HepG2 (cell line): ENCODE measurements around the gene PPDPF. TPM values are rescaled to one million over a fixed set of nuclear protein-coding genes. Genes with fewer than 3 reads are reported as not detected.

Experiments
- ATAC-seq: fragments of 200-7000 bp; cut with Tn5 transposase; 3 replicates; pipeline ENCODE4 v1.9.1; 2020; ENCODE audit warnings: mild to moderate bottlenecking, moderate library complexity
- BruUV-seq: library from RNA; stranded (reverse); fragments of 400-500 nt; replicated peaks from 2 replicates; lab custom pipeline; 2021; lab: Mats Ljungman, UMichigan
- CTCF ChIA-PET: fragments of 300-600 bp; formaldehyde crosslinking; extraction: SDS; loops from one replicate; lab custom pipeline; 2021; ENCODE audit warnings: low total read pairs, inconsistent platforms, low intra/inter-chr PET ratio; lab: Yijun Ruan, JAX
- POLR2A ChIA-PET: fragments of 350-600 bp; sonication (Branson Sonifier 250); formaldehyde crosslinking; loops from one replicate; lab custom pipeline; 2020; ENCODE audit warnings: antibody characterized with exemption, inconsistent platforms; lab: Yijun Ruan, JAX
- DNase-seq: peaks from one replicate; pipeline ENCODE4 v3.0.0-alpha.2; 2015; ENCODE audit warnings: low spot score
- FAIRE-seq: peaks from 3 replicates; lab custom pipeline; 2011; peaks lifted over from hg19 to GRCh38; lab: Jason Lieb, UNC
- H2AFZ ChIP-seq: one replicate; pipeline ENCODE4 v1.6.1; 2011; ENCODE audit warnings: low read length, inconsistent platforms
- H3K27ac ChIP-seq: fragments of 300-600 bp; 3 replicates; pipeline ENCODE4 v1.8.0; 2011; ENCODE audit warnings: mixed run types, mild to moderate bottlenecking, mixed read lengths, low read length, inconsistent platforms; ENCODE audit not compliant: insufficient read depth; ENCODE audit errors: extremely low read length
- H3K27me3 ChIP-seq, 2 experiments: fragments of 200-600 bp in 1 of 2; 2 replicates in 1 of 2; 3 replicates in 1 of 2; pipeline versions ENCODE4 v1.6.0 to v1.8.0; 2011; ENCODE audit warnings: low read length in 2 of 2, mild to moderate bottlenecking in 2 of 2, moderate library complexity in 2 of 2, inconsistent platforms in 1 of 2; ENCODE audit not compliant: insufficient read depth in 2 of 2, control insufficient read depth in 1 of 2
- H3K36me3 ChIP-seq, 2 experiments: fragments of 200-600 bp in 1 of 2; replicated peaks in 1 of 2; 2 replicates in 1 of 2; 3 replicates in 1 of 2; pipeline versions ENCODE4 v1.5.1 to v1.8.0; 2011; ENCODE audit warnings: low read length in 2 of 2, inconsistent platforms in 1 of 2; ENCODE audit not compliant: insufficient read depth in 2 of 2, control insufficient read depth in 1 of 2
- H3K4me1 ChIP-seq: 2 replicates; pipeline ENCODE4 v1.5.1; 2012; ENCODE audit warnings: low read length, inconsistent platforms; ENCODE audit not compliant: insufficient read depth
- H3K4me2 ChIP-seq: 2 replicates; pipeline ENCODE4 v1.6.0; 2011; ENCODE audit warnings: low read depth, low read length, inconsistent platforms
- H3K4me3 ChIP-seq, 3 experiments: fragments of 200-600 bp in 1 of 3; sonication (generic), shearing (Covaris generic) in 1 of 3; replicated peaks in 1 of 3; 2 replicates each; pipeline ENCODE4 v1.5.1; 2011 to 2016; ENCODE audit warnings: low read length in 3 of 3, inconsistent platforms in 2 of 3, low read depth in 2 of 3, mild to moderate bottlenecking in 2 of 3, control low read depth in 1 of 3, mixed read lengths in 1 of 3; ENCODE audit not compliant: insufficient read depth in 1 of 3
- H3K79me2 ChIP-seq: one replicate; pipeline ENCODE4 v1.6.1; 2011; ENCODE audit warnings: low read length, inconsistent platforms; ENCODE audit not compliant: insufficient read depth
- H3K9ac ChIP-seq: 2 replicates; pipeline ENCODE4 v1.6.0; 2011; ENCODE audit warnings: mild to moderate bottlenecking, low read depth, low read length, inconsistent platforms; ENCODE audit not compliant: insufficient read depth
- H3K9me3 ChIP-seq: 2 replicates; pipeline ENCODE4 v1.5.1; 2012; ENCODE audit warnings: mild to moderate bottlenecking, low read length
- H4K20me1 ChIP-seq: 2 replicates; pipeline ENCODE4 v1.6.0; 2011; ENCODE audit warnings: inconsistent platforms, mild to moderate bottlenecking, low read length, moderate library complexity; ENCODE audit not compliant: insufficient read depth
- HNF1A ChIP-seq, 2 experiments: sonication (generic) in 1 of 2; formaldehyde crosslinking in 1 of 2; IDR thresholded peaks; 2 replicates each; pipeline versions ENCODE4 v1.4.0 to v1.6.1; 2016 to 2020; ENCODE audit warnings: borderline replicate concordance in 1 of 2, low read depth in 1 of 2, mild to moderate bottlenecking in 1 of 2, missing genetic modification reagents in 1 of 2
- ISL2 ChIP-seq: sonication (generic); formaldehyde crosslinking; IDR thresholded peaks from 2 replicates; pipeline ENCODE4 v1.5.0; 2020; ENCODE audit warnings: missing genetic modification reagents
- ZFP91 ChIP-seq: sonication (generic); formaldehyde crosslinking; IDR thresholded peaks from 2 replicates; pipeline ENCODE4 v1.9.0; 2022; ENCODE audit warnings: missing genetic modification reagents, mild to moderate bottlenecking, borderline replicate concordance
- ZNF225 ChIP-seq: sonication (generic); formaldehyde crosslinking; IDR thresholded peaks from 2 replicates; pipeline ENCODE4 v1.4.0; 2020; ENCODE audit warnings: mild to moderate bottlenecking, missing genetic modification reagents
- WGBS: methylation state at CpG from one replicate; pipeline ENCODE4 v1.1.6; 2017; ENCODE audit warnings: low lambda C conversion rate; 5-methylcytosine and 5-hydroxymethylcytosine counted together
- in situ Hi-C: cut with HindIII; loops from 2 replicates; pipeline ENCODE4 v1.10.0; 2017; ENCODE audit warnings: low pct_unique_long_range_greater_than_20kb; ENCODE audit not compliant: extremely low pct_ligation_motif_present
- intact Hi-C: fragments of 100-400 bp; cut with micrococcal nuclease; formaldehyde crosslinking; loops from one replicate; pipeline ENCODE4 v1.10.0; 2022; ENCODE audit not compliant: unreplicated experiment
- polyA plus RNA-seq, 8 experiments: library from polyadenylated mRNA; depleted of rRNA in 3 of 8; stranded (reverse) in 7 of 8; unstranded in 1 of 8; fragments of >200 nt; fragmentation: Illumina TruSeq in 4 of 8; extraction: Trizol in 4 of 8; gene quantifications; 2 replicates each; pipeline versions ENCODE4 v1.2.1 to v1.2.3, GENCODE V29; 2011 to 2016; ENCODE audit warnings: low read depth in 4 of 8, missing spikeins in 1 of 8, mixed read lengths in 1 of 8; ENCODE audit not compliant: insufficient read depth in 1 of 8
- total RNA-seq, 5 experiments: library from RNA; depleted of rRNA; stranded (reverse); fragments of >200 nt; fragmentation: Illumina TruSeq; extraction: Trizol; gene quantifications; 2 replicates each; pipeline ENCODE4 v1.2.3, GENCODE V29; 2016; ENCODE audit warnings: low read depth in 1 of 5

Gene PPDPF
- total and polyA plus RNA-seq, 2 of the 13 experiments (the other 11 are each of a cell fraction or from before 2014, with no cell fraction given): 1.8 to 7.0 TPM

GRCh38 chr20:63517376-63518309, 2.9 kb upstream of the PPDPF start:
- POLR2A ChIA-PET: interaction anchor here (0.8 kb wide), 1 partner anchor 20 kb away, joined by 3 read pairs; no protein-coding TSS in a partner anchor
- WGBS: 34% methylated on average over 30 of the region's 32 CpGs

More at GRCh38 chr20:63517376-63518309, 2.9 kb upstream of the PPDPF start:
- H3K9ac ChIP-seq: no peak overlapping the region
- intact Hi-C loops: no loop called here
- FAIRE-seq (no peak), DNase-seq (no peak), ATAC-seq (no peak)
- H3K4me1 ChIP-seq: peaks cover 11% of the 10 kb centered on the region
- in situ Hi-C loops: no loop called here
- peaks cover 2% of the 10 kb centered on the region; the same call in 1 of the 2 replicates for H4K20me1 ChIP-seq
- H3K4me2 ChIP-seq: no peak overlapping the region
- no TSS peak for BruUV-seq
- no peaks in the 10 kb centered on the region for H3K79me2 ChIP-seq
- no peak overlapping the region for H3K27ac ChIP-seq
- H2AFZ ChIP-seq: no peak overlapping the region
- TF ChIP-seq ZFP91 (CRISPR knock-in tag) (no peak), ISL2 (CRISPR knock-in tag) (no peak), HNF1A (IDR thresholded peaks at IDR 0.05; ENCODE audit: low read depth) (no peak), HNF1A (CRISPR knock-in tag; IDR thresholded peaks at IDR 0.05; ENCODE audit: borderline replicate concordance) (0 out of 2 replicates have a peak, but pooled peaks have one; percentile 10), ZNF225 (CRISPR knock-in tag) (0 out of 2 replicates have a peak, but pooled peaks have one; percentile 4)
- TF ChIP-seq, all 625 proteins: peak for 2
- no peak overlapping the region for H3K4me3 ChIP-seq
- H3K9me3 ChIP-seq: no peaks in the 10 kb centered on the region
- H3K27me3 ChIP-seq: peaks cover 25 to 75% of the 10 kb centered on the region in 2 experiments
- no peaks in the 10 kb centered on the region for H3K36me3 ChIP-seq
- CTCF ChIA-PET: no interaction called here
